HEK293 (cell line): ENCODE data around the gene MGA.
A peak's percentile ranks its signal among the peaks of the same experiment; 100 is the strongest.

Experiments
- CTCF ChIA-PET: fragments of 350-600 bp; formaldehyde crosslinking; extraction: SDS; loops from one replicate; lab custom pipeline; 2021; ENCODE audit warnings: antibody characterized with exemption; lab: Yijun Ruan, JAX
- POLR2A ChIA-PET: fragments of 300-600 bp; formaldehyde crosslinking; extraction: SDS; loops from one replicate; lab custom pipeline; 2020; ENCODE audit warnings: antibody characterized with exemption, inconsistent platforms; lab: Yijun Ruan, JAX
- H3K27ac ChIP-seq: fragments of 200-500 bp; sonication (Bioruptor generic); 2 replicates; pipeline ENCODE4 v1.5.1; 2014; ENCODE audit warnings: low read depth, low read length, control low read depth, inconsistent platforms; ENCODE audit errors: extremely low read depth
- H3K36me3 ChIP-seq, 2 experiments: fragments of 200-500 bp in 1 of 2; sonication (Bioruptor generic) in 1 of 2; 1 replicate in 1 of 2; 2 replicates in 1 of 2; pipeline ENCODE4 v1.5.1; 2014 to 2017; ENCODE audit warnings: inconsistent platforms in 2 of 2, low read length in 2 of 2; ENCODE audit not compliant: control insufficient read depth in 2 of 2, insufficient read depth in 1 of 2
- H3K4me1 ChIP-seq: fragments of 200-500 bp; sonication (Bioruptor generic); 2 replicates; pipeline ENCODE4 v1.5.1; 2014; ENCODE audit warnings: mild to moderate bottlenecking, low read length, inconsistent platforms; ENCODE audit not compliant: control insufficient read depth, insufficient read depth
- H3K4me3 ChIP-seq: 2 replicates; pipeline ENCODE4 v1.5.1; 2011; ENCODE audit warnings: low read depth, mild to moderate bottlenecking, control low read depth, low read length, moderate library complexity
- H3K9me3 ChIP-seq: fragments of 200-500 bp; sonication (Bioruptor generic); 2 replicates; pipeline ENCODE4 v1.5.1; 2014; ENCODE audit warnings: low read depth, low read length, inconsistent platforms; ENCODE audit not compliant: control insufficient read depth, insufficient read depth
- KLF7 ChIP-seq: fragments of 450-650 bp; formaldehyde crosslinking; IDR thresholded peaks from 2 replicates; pipeline ENCODE4 v1.5.1; 2016; ENCODE audit warnings: missing biosample characterization, missing genetic modification characterization, borderline replicate concordance
- MEIS1 ChIP-seq: sonication (generic); formaldehyde crosslinking; IDR thresholded peaks from 2 replicates; pipeline ENCODE4 v1.8.1; 2022; ENCODE audit warnings: missing genetic modification reagents, mild to moderate bottlenecking, borderline replicate concordance
- OSR2 ChIP-seq: fragments of 450-650 bp; formaldehyde crosslinking; IDR thresholded peaks from 2 replicates; pipeline ENCODE4 v1.5.1; 2016; ENCODE audit warnings: missing biosample characterization, missing genetic modification characterization
- PRDM1 ChIP-seq: fragments of 450-650 bp; formaldehyde crosslinking; IDR thresholded peaks from 2 replicates; pipeline ENCODE4; 2016; ENCODE audit warnings: missing biosample characterization, missing genetic modification characterization
- ZBTB20 ChIP-seq: fragments of 450-650 bp; formaldehyde crosslinking; IDR thresholded peaks from 2 replicates; pipeline ENCODE4 v1.5.1; 2016; ENCODE audit warnings: missing biosample characterization, missing genetic modification characterization
- ZBTB21 ChIP-seq: fragments of 450-650 bp; formaldehyde crosslinking; IDR thresholded peaks from 2 replicates; pipeline ENCODE4 v1.5.1; 2017; ENCODE audit warnings: missing biosample characterization, missing genetic modification characterization
- ZNF10 ChIP-seq: fragments of 450-650 bp; formaldehyde crosslinking; IDR thresholded peaks from 2 replicates; pipeline ENCODE4 v1.5.1; 2017; ENCODE audit warnings: missing biosample characterization, missing genetic modification characterization
- ZNF16 ChIP-seq: fragments of 450-650 bp; formaldehyde crosslinking; IDR thresholded peaks from 2 replicates; pipeline ENCODE4 v1.5.1; 2016; ENCODE audit warnings: low read depth, missing biosample characterization, missing genetic modification characterization
- ZNF202 ChIP-seq: fragments of 450-650 bp; formaldehyde crosslinking; IDR thresholded peaks from 2 replicates; pipeline ENCODE4 v1.5.1; 2016; ENCODE audit warnings: missing biosample characterization, missing genetic modification characterization, borderline replicate concordance
- ZNF239 ChIP-seq: fragments of 450-650 bp; formaldehyde crosslinking; IDR thresholded peaks from 2 replicates; pipeline ENCODE4 v1.5.1; 2016; ENCODE audit warnings: missing biosample characterization, missing genetic modification characterization
- ZNF280C ChIP-seq: fragments of 450-650 bp; formaldehyde crosslinking; IDR thresholded peaks from 2 replicates; pipeline ENCODE4 v1.5.1; 2016; ENCODE audit warnings: missing biosample characterization, missing genetic modification characterization
- ZNF302 ChIP-seq: fragments of 450-650 bp; formaldehyde crosslinking; IDR thresholded peaks from 2 replicates; pipeline ENCODE4 v1.5.1; 2016; ENCODE audit warnings: missing biosample characterization, missing genetic modification characterization, low read depth
- ZNF366 ChIP-seq: fragments of 450-650 bp; formaldehyde crosslinking; conservative IDR thresholded peaks from 2 replicates; pipeline ENCODE4 v1.5.1; 2016; ENCODE audit warnings: missing biosample characterization, missing genetic modification characterization
- ZNF416 ChIP-seq: fragments of 450-650 bp; formaldehyde crosslinking; IDR thresholded peaks from 2 replicates; pipeline ENCODE4 v1.5.1; 2016; ENCODE audit warnings: missing biosample characterization, missing genetic modification characterization
- ZNF449 ChIP-seq: fragments of 450-650 bp; formaldehyde crosslinking; IDR thresholded peaks from 2 replicates; pipeline ENCODE4 v1.5.1; 2017; ENCODE audit warnings: missing biosample characterization, mild to moderate bottlenecking, missing genetic modification characterization, moderate library complexity
- ZNF510 ChIP-seq: fragments of 450-650 bp; formaldehyde crosslinking; IDR thresholded peaks from 2 replicates; pipeline ENCODE4 v1.5.1; 2018; ENCODE audit warnings: mild to moderate bottlenecking, missing genetic modification characterization, missing biosample characterization; ENCODE audit not compliant: insufficient replicate concordance
- ZNF521 ChIP-seq: fragments of 450-650 bp; formaldehyde crosslinking; IDR thresholded peaks from 2 replicates; pipeline ENCODE4 v1.5.1; 2017; ENCODE audit warnings: missing biosample characterization, mild to moderate bottlenecking, missing genetic modification characterization
- ZNF585B ChIP-seq: fragments of 450-650 bp; formaldehyde crosslinking; IDR thresholded peaks from 2 replicates; pipeline ENCODE4 v1.5.1; 2016; ENCODE audit warnings: missing biosample characterization, missing genetic modification characterization
- ZNF596 ChIP-seq: fragments of 450-650 bp; IDR thresholded peaks from 2 replicates; pipeline ENCODE4 v1.5.0; 2018; ENCODE audit warnings: missing biosample characterization, mild to moderate bottlenecking, missing genetic modification characterization, moderate library complexity
- ZNF626 ChIP-seq: fragments of 450-650 bp; sonication (Bioruptor Pico); formaldehyde crosslinking; IDR thresholded peaks from 2 replicates; pipeline ENCODE4 v1.5.1; 2018; ENCODE audit warnings: missing biosample characterization, missing genetic modification characterization, inconsistent platforms
- TF ChIP-seq, protein P1 (sequence below): fragments of 450-650 bp; formaldehyde crosslinking; IDR thresholded peaks from 2 replicates; pipeline ENCODE4 v1.5.1; 2016; ENCODE audit warnings: missing biosample characterization, missing genetic modification characterization
- TF ChIP-seq, protein P2 (sequence below): fragments of 450-650 bp; formaldehyde crosslinking; IDR thresholded peaks from 2 replicates; pipeline ENCODE4 v1.5.1; 2016; ENCODE audit warnings: missing biosample characterization, missing genetic modification characterization
- TF ChIP-seq, protein P3 (sequence below): fragments of 450-650 bp; formaldehyde crosslinking; IDR thresholded peaks from 2 replicates; pipeline ENCODE4 v1.5.1; 2016; ENCODE audit warnings: missing biosample characterization, missing genetic modification characterization

The MGA gene

GRCh38 chr15:41651373-41651772 lies 8.8 kb upstream of the MGA start:
- Histone ChIP-seq H3K4me1 (no peaks in the 10 kb centered on the region), H3K4me3 (no peak overlapping the region), H3K27ac (no peak overlapping the region), H3K36me3 (no peaks in the 10 kb centered on the region), H3K9me3 (no peaks in the 10 kb centered on the region)
- ChIA-PET CTCF (no interaction called here), POLR2A (no interaction called here)
- TF ChIP-seq ZNF280C (tag by site-specific recombination) (no peak), ZNF416 (tag by site-specific recombination) (no peak), ZNF202 (tag by site-specific recombination) (peak; percentile 43; the same call in 1 of the 2 replicates), PRDM1 (peak; percentile 98), ZNF366 (tag by site-specific recombination) (peak; percentile 63; the same call in 1 of the 2 replicates), ZNF302 (tag by site-specific recombination) (no peak), ZNF596 (tag by site-specific recombination) (no peak)
- TF ChIP-seq, protein P1, sequence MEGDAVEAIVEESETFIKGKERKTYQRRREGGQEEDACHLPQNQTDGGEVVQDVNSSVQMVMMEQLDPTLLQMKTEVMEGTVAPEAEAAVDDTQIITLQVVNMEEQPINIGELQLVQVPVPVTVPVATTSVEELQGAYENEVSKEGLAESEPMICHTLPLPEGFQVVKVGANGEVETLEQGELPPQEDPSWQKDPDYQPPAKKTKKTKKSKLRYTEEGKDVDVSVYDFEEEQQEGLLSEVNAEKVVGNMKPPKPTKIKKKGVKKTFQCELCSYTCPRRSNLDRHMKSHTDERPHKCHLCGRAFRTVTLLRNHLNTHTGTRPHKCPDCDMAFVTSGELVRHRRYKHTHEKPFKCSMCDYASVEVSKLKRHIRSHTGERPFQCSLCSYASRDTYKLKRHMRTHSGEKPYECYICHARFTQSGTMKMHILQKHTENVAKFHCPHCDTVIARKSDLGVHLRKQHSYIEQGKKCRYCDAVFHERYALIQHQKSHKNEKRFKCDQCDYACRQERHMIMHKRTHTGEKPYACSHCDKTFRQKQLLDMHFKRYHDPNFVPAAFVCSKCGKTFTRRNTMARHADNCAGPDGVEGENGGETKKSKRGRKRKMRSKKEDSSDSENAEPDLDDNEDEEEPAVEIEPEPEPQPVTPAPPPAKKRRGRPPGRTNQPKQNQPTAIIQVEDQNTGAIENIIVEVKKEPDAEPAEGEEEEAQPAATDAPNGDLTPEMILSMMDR, result no peak

DNA sequence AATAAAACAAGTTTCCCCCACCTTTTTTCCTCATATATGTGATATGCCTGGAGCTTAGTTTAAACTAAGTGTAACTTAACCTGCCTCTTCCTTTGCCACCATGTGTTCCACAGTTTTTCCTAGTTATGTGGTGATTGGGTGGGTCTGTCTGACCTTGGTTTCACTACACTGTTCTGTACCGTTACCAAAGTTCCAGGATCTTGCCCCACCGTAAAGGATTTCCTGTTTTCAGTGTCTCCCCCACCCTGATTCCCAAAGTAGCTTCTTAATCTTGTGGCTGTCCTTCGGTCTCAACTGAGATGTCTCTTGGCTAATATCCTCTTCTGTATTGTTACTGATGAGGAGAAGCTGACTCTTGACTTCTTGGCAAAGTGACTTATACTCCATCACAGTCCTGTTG lies 6.4 kb upstream of the MGA start:
- H3K36me3 ChIP-seq, result no peaks in the 10 kb centered on the region
- POLR2A ChIA-PET, result interaction anchor here (1.0 kb wide), 1 partner anchor 114 kb away, joined by 3 read pairs; no protein-coding TSS in a partner anchor
- H3K4me1 ChIP-seq, result no peaks in the 10 kb centered on the region
- no peak for TF ChIP-seq ZNF521 (tag by site-specific recombination)
- no peak for TF ChIP-seq ZNF510 (tag by site-specific recombination)
- TF ChIP-seq, protein P2, sequence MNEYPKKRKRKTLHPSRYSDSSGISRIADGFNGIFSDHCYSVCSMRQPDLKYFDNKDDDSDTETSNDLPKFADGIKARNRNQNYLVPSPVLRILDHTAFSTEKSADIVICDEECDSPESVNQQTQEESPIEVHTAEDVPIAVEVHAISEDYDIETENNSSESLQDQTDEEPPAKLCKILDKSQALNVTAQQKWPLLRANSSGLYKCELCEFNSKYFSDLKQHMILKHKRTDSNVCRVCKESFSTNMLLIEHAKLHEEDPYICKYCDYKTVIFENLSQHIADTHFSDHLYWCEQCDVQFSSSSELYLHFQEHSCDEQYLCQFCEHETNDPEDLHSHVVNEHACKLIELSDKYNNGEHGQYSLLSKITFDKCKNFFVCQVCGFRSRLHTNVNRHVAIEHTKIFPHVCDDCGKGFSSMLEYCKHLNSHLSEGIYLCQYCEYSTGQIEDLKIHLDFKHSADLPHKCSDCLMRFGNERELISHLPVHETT, result no peak
- TF ChIP-seq KLF7 (tag by site-specific recombination), result no peak
- TF ChIP-seq ZNF16 (tag by site-specific recombination), result no peak
- TF ChIP-seq MEIS1, result no peak
- no peak for TF ChIP-seq ZBTB20 (tag by site-specific recombination)
- TF ChIP-seq ZNF585B (tag by site-specific recombination), result no peak
- no peak for TF ChIP-seq ZNF239
- TF ChIP-seq ZNF449 (tag by site-specific recombination), result no peak
- no peak for TF ChIP-seq ZNF202 (tag by site-specific recombination)
- TF ChIP-seq ZBTB21 (tag by site-specific recombination), result no peak
- TF ChIP-seq OSR2 (tag by site-specific recombination), result no peak
- TF ChIP-seq, protein P3, sequence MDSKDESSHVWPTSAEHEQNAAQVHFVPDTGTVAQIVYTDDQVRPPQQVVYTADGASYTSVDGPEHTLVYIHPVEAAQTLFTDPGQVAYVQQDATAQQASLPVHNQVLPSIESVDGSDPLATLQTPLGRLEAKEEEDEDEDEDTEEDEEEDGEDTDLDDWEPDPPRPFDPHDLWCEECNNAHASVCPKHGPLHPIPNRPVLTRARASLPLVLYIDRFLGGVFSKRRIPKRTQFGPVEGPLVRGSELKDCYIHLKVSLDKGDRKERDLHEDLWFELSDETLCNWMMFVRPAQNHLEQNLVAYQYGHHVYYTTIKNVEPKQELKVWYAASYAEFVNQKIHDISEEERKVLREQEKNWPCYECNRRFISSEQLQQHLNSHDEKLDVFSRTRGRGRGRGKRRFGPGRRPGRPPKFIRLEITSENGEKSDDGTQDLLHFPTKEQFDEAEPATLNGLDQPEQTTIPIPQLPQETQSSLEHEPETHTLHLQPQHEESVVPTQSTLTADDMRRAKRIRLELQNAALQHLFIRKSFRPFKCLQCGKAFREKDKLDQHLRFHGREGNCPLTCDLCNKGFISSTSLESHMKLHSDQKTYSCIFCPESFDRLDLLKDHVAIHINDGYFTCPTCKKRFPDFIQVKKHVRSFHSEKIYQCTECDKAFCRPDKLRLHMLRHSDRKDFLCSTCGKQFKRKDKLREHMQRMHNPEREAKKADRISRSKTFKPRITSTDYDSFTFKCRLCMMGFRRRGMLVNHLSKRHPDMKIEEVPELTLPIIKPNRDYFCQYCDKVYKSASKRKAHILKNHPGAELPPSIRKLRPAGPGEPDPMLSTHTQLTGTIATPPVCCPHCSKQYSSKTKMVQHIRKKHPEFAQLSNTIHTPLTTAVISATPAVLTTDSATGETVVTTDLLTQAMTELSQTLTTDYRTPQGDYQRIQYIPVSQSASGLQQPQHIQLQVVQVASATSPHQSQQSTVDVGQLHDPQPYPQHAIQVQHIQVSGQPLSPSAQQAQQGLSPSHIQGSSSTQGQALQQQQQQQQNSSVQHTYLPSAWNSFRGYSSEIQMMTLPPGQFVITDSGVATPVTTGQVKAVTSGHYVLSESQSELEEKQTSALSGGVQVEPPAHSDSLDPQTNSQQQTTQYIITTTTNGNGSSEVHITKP (tag by site-specific recombination), result no peak
- TF ChIP-seq ZNF10 (tag by site-specific recombination), result no peak
- no peak for TF ChIP-seq ZNF626
- TF ChIP-seq, all 188 proteins: peak for 0
- CTCF ChIA-PET, result interaction anchor here (0.7 kb wide), 1 partner anchor 331 kb away, joined by 3 read pairs; no protein-coding TSS in a partner anchor
- H3K9me3 ChIP-seq, result no peaks in the 10 kb centered on the region
- no peak overlapping the region for H3K27ac ChIP-seq
- H3K4me3 ChIP-seq, result no peak overlapping the region
